A375 (cell line): ENCODE measurements around the gene RRP1. TPM values are rescaled to one million over a fixed set of nuclear protein-coding genes. Genes with fewer than 3 reads are reported as not detected.

Experiments
- small RNA-seq: library from RNA; depleted of rRNA; stranded (forward); fragments of <200 nt; gene quantifications from one replicate; pipeline ENCODE3, GENCODE V24; 2014
- total RNA-seq: library from RNA; depleted of rRNA; stranded (reverse); fragments of >200 nt; shearing (Covaris generic); gene quantifications from 2 replicates; pipeline ENCODE4 v1.2.3, GENCODE V29; 2014; rRNA removed

RRP1 gene, protein sequence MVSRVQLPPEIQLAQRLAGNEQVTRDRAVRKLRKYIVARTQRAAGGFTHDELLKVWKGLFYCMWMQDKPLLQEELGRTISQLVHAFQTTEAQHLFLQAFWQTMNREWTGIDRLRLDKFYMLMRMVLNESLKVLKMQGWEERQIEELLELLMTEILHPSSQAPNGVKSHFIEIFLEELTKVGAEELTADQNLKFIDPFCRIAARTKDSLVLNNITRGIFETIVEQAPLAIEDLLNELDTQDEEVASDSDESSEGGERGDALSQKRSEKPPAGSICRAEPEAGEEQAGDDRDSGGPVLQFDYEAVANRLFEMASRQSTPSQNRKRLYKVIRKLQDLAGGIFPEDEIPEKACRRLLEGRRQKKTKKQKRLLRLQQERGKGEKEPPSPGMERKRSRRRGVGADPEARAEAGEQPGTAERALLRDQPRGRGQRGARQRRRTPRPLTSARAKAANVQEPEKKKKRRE
- total RNA-seq, result 25.7 and 29.3 TPM in 2 replicates

DNA sequence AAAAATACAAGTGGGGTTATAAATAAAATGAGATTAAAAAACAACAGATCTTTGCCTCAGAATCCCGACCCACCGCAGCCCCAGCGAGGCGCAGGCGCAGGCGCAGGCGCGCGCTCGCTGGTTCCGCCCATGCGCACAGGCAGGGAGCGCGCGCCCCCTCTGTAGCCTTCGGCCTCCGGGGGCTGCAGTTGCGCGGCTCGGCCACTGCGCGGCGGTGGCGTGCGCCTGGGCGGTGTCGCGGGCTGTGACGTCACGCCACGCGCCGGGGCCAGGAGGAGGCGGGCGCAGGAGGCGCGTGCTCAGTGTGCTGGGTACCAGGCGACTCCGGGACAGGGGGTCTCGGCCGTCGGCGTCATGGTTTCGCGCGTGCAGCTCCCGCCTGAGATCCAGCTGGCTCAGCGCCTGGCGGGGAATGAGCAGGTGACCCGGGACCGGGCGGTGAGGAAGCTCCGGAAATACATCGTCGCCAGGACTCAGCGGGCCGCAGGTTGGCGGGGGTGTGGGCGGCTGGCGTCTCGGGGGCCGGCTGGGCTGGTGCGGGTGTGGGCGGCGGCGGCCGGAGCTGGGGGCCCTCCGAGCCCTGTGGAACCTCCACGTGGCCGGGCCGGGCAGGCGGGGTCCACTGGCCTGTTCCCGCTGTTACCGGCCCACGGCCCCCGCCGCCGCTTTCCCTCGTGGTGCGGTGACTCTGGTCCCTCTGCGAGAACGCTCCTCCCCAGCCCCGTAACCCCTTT, at the start of gene RRP1:
Gene RRP1 (plus strand): TSS at position 302 of the 734 bp plus-strand sequence. CDS start 53 bp downstream, at position 355.

DNA sequence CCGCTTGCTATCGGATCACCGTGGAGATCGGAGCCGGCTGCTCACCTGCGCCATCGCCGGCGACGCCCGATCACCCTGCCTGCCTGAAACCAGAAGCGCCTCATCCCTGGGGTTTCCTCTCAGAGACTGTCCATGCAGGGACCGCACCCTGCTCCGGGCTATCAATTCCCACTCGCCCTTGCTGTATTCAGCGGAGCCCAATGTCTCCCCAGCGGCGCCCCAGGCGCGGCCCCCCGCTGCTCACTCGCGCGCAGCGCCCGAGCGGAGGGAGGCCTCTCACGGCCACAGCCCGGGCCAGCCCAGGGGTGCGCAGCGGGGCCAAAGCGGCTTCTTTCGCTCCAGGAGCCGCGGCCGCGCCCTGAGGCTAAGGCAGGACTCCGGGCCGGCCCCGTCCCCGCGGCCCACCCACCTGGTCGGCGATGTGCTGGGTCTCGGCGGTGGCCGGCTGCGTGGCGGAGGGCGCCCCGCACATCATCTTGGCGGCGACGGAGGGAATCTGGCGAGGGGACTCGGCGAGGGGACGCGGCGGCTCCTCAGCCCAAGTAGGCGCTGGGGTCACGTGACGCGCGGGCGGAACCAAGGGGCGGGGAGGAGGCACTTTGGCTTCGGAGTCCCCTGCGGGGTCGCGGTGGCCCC, 13.5 kb upstream of the RRP1 start, which contains the start of gene CSTB:
Gene CSTB (minus strand): TSS at position 514 of the 636 bp plus-strand sequence. CDS start 39 bp downstream, at position 475.

Small RNAs within 50 kb of the gene (small RNA-seq; reads per million reads assigned to genes)
- not detected for gene AP001052.1

Other genes starting within 250 kb of the RRP1 start
- 1.3 and 2.4 TPM in 2 replicates for gene HSF2BP, start 130.1 kb upstream of the RRP1 start, total RNA-seq
- gene RRP1B, start 130.0 kb upstream of the RRP1 start, total RNA-seq, result 24.9 and 25.3 TPM in 2 replicates
- gene PDXK, start 70.4 kb upstream of the RRP1 start, total RNA-seq, result 80.3 and 93.8 TPM in 2 replicates
- 9.4 and 9.5 TPM in 2 replicates for gene CSTB, start 13.3 kb upstream of the RRP1 start, total RNA-seq
- gene AGPAT3, start 75.6 kb downstream of the RRP1 start, total RNA-seq, result 26.5 and 36.1 TPM in 2 replicates
- gene TRAPPC10, start 222.7 kb downstream of the RRP1 start, total RNA-seq, result 13.7 and 13.9 TPM in 2 replicates